ENCODE results near the gene CNOT8.

GRCh38 chr5:154865466-154866184, 7.2 kb downstream of the CNOT8 start:
- no peak for TF ChIP-seq CTCF (IDR thresholded peaks at IDR 0.05)
- TF ChIP-seq EP300 (IDR thresholded peaks at IDR 0.05), result no peak
- TF ChIP-seq POLR2A (IDR thresholded peaks at IDR 0.05), result no peak
